Stimulated activated CD8-positive, alpha-beta memory T cell treated with anti-CD3 and anti-CD28 coated beads, Interleukin-7, amount 100 ng/mL, for 48 hours (primary cell): ENCODE results near the gene PHLDA2.

Experiments used
- DNase-seq, 2 donors: peaks; one replicate each; pipeline ENCODE4 v3.0.0-alpha.2; 2020; ENCODE audit warnings: low read depth in 1 of 2; ENCODE audit errors: extremely low read depth in 1 of 2

PHLDA2 gene, protein sequence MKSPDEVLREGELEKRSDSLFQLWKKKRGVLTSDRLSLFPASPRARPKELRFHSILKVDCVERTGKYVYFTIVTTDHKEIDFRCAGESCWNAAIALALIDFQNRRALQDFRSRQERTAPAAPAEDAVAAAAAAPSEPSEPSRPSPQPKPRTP

DNA sequence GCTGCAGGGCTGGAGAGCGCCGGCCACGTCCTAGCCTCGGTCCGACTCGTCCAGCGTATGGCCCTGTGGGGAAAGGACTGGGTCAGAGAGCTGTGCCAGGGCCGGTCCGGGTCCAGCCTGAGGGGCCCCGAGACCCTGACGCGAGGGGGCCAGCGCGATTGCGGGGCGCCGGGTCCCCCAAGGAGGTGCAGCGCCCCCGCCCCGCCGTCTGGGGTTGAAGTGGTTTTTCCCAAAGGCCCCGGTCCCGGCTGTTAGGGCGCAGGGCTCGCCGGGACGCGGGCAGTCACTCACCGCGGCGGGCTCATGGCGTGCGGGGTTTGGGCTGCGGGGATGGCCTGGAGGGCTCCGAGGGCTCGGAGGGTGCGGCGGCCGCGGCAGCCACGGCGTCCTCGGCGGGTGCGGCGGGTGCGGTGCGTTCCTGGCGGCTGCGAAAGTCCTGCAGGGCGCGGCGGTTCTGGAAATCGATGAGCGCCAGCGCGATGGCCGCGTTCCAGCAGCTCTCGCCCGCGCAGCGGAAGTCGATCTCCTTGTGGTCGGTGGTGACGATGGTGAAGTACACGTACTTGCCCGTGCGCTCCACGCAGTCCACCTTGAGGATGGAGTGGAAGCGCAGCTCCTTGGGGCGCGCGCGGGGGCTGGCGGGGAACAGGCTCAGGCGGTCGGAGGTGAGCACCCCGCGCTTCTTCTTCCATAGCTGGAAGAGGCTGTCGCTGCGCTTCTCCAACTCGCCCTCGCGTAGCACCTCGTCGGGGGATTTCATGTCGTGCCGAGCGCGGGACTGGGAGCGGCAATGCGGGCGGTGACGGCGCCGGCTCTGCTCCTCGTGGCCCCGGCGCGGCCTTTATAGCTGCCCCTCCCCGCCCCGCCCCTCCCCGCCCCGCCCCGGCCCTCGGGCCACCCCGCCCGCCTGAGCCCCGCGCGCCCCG, at the start of gene PHLDA2:
PHLDA2 (minus strand) TSS at position 816 of the 926 bp plus-strand sequence; CDS start at position 760, 56 bp downstream.
- peak; percentile 32 to 48 for DNase-seq

DNA sequence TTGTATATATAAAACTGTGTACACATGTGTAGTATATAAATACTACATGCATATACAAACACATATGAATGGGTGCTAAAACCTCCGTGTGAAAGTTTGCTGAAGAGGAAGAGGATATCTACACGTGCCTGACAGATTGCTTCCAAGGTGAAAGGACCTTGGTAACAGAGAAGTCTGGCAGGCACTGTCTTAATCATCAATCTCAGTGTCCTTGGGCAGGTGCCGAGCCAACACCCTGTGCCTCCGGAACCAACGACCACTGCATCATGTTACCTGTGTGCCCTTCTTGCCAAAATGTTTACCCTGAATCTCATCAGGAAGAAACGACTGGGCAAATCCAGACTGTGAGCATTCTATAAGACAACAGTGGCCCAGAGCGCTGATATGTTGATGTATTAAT, 47.9 kb upstream of the PHLDA2 start:
- DNase-seq: no peak

DNA sequence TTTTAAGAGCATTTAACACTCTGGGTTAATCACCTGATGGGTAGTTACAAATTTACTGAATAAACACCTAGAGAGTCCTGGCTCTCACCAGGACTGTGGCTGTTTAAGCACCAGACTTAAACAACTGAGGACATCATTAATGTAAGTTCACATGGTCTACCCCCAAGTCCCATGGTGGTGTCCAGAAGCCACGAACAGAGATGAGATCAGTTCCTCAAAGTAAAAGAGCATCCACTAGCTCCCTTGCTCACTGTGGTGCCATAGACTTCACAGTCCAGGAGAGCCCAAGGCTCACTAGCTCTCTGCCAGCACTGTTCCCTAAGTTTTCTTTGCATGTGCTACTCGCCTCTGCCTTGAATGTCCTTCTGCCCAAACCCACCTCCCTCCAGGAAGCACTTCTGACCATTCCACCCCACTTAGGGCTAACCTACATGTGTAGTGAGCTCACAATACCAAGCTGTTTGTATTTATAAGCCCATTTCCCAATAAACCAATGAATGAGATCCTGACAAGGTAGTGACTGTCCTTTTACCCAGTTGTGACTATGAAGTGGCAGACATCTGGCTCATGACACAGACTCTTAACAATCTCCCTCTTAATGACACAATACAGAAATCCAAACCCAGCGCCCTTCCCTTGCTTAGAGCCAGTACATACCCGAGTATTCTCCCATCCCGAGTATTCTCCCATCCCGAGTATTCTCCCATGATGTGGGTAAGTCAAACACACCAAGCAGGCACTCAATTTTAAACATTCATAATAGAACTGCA, 47.3 kb upstream of the PHLDA2 start:
- DNase-seq: no peak

DNA sequence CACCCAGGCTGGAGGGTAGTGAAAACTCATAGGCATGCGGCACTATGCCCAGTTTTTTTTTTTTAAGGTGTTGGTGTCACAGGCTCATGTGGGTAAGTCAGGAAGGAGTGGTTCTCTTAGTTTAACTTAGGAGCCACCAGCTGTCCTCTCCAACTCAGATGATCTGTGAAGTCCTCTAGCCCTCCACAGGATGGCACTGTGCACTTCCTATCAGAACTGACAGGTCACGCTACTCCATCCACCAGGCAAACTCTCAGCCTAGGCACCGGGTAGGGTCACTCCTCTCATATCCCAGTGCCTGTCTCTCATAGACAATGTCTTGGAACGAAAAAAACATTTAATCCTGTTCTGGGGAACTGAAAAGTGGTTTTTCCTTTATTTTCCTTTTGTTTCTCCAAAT, 46.4 kb upstream of the PHLDA2 start:
- no peak for DNase-seq

DNA sequence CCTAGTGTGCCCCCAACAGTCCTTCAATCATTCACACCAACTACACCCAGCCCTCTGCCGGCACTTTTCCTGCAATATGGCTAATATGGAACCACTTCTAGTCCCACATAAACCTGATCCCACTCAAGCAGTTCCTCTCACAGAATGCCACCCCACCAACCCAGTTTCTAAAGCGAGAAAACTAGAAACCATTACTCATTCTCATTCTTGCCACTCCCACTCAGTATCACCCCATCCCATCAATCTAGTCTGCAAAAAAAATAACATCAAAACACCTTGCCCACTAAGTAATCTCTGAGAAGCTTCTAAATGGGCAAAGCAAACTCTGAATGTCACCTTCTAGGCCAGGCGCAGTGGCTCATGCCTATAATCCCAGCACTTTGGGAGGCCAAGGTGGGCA, 45.1 kb upstream of the PHLDA2 start:
- no peak for DNase-seq

DNA sequence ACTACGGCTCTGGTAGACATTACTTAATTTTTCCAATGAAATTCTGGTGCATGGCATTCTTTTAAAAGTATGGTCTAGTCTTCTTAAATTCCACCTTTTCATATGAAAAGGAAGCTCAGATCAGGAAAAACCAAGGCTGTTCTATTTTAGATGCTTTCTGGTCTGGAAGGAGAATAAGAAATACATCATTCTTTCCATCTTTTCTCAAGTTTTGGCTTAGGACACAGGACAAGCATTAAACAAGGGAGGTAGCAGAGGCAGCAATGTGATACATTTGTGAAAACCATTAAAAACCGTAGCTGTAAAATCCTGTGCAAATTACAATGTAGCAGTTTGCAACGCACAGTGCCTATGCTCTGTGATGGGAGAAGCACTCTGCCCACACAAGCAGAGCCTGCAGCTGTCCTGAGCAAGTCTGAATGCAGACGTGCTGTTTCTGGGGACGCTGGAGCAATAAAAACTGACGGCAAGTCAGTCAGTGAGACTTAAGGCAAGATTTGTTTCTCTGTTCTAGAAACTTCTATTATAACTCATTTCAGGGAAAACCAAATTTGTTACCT, 39.2 kb upstream of the PHLDA2 start:
- DNase-seq: no peak

DNA sequence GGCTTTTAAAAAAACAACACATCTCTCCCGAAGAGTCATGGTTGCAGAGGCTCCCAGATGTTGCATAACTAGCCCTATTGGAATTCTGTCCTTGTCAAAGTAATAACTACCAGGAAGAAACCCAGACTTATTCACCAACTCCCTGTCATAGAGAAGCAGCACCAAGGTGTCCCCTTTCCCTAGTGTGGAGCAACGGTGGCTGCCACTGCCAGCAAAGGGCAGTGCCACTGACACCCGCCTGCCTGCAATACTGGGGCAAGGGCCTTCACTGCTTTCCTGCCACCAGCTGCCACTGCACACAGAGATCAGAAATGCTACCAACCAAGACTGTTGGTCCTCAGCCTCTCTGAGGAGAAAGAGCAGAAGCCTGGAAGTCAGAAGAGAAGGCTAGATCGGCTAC, 35.6 kb upstream of the PHLDA2 start:
- DNase-seq: no peak

DNA sequence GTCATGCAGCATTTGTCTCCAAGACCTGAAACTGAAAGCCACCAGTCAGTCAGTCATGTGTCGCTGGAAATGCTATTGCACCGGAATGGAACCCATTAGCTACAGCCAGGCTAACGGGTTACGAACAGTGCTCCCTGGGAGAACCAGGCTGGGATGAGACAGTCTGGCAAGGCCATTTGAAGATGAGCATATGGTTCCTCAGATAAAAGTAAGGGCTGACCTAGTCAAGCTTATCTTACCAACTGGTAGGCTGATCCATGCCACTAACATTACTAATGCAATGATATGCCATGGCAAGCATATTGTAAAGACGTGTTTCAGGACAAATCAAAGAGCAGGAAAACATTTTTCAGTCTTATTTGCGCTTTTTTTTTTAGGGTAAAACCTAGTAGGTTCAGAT, 34.5 kb upstream of the PHLDA2 start:
- no peak for DNase-seq

DNA sequence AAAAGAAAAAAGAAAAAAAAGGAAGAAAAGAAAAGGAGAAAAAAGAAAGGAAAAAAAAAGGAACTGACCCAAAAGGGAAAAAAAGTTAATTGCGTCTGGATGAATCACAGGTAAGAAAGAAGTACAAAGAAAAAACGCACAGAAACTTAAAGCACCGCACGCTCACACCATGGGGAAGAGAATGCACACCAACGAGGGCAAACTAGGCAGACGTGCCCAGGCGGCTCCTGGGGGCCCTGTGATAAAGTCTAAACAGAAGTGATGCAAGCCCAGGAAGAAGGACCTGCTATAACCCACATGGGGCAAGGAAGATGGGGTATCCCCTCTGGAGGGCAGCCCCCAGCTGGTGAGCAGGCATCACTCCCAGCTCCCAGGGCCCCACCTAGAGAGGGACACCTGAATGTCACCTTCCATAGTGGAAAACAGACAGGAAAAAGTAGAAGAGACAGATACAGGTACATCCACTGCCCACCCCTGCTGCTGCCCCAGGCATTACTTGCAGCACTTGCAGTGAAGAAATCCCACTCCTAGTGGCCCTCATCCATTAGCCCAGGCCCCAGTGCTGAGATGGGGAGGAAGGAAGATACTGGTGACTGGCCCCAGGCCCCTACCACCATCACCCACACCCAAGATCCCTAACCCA, 34.0 kb upstream of the PHLDA2 start:
- DNase-seq: no peak

DNA sequence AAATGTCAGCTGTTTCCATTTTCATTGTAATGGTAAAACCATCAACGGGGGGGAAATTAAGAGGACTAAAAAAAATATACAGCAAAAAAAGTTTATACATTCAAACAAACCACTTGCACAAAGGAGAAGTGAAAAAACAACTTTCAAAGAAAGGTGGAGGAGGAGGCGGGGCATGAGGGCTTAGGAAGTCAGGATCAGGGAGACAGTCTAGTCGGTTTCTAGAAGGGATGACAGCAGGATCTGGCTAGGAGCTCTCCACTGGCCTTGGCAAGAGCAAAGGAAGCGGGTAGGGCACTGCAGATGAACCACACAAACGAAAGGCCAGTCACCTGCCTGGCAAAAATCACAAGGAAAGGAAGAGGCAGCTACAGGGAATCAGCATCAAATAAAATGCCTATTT, 31.9 kb upstream of the PHLDA2 start:
- no peak for DNase-seq

DNA sequence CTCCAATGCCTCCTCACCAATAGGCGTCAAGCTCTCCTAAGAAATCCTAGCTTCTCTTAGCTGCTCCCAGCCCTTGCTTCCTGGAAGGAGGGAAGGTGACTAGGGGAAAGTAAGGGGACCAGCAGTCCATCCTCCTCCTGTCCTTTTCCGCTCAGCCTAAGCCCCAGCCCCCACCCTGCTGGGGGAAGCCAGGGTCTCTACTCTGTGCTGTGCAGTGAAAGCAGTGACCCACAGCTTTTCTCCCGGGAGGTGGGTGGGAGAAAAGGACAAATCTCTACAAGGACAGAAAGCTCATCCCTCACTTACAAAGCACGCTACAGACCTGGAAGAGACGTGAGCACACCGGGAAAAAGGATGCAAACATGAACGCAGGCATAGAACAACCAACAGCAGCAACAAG, 30.9 kb upstream of the PHLDA2 start:
- no peak for DNase-seq

DNA sequence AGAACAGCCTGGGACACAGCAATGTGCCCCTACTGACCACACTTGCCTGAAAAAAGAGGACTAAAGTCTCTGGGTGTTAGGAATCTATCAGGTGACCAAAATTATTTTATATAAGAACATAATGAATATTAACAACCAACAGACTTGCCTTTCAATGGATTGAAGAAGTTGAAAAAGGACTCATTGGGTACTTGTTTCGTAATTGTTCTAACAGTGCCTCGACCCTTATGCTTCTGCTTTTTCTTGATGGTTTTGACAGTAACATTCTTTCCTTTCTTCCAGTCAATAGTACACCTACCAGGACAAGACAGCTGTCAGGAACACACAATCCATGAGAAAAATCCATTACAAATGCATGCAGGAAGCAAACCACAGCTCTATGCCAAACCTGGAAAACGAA, 29.0 kb upstream of the PHLDA2 start:
- DNase-seq: no peak

DNA sequence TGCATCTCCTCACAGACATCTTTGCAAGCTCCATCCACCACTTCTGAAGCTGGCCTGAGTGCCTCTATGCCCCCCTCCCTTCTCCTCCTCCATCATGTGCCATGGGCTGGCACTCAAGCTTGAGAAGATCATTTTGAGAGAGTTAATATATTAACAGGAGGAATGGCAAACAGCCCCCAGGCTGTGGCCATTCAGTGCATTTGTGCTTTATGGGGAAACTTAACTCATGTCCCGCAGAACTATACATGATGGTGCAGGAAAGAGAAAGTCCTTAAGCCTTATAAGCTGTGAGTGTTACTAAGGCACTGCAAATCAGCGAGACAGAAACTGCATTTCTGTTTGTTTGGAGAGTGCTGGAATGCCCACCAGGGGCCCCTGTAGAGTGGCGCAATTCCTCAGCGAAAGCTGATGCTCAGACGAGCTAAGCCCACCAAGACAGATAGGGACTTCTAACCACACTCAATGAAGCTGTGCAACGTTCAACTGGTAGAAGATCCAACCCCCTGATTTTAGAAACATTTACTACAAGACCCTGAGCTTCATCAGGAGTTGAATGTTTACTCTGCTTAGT, 26.8 kb upstream of the PHLDA2 start:
- no peak for DNase-seq

DNA sequence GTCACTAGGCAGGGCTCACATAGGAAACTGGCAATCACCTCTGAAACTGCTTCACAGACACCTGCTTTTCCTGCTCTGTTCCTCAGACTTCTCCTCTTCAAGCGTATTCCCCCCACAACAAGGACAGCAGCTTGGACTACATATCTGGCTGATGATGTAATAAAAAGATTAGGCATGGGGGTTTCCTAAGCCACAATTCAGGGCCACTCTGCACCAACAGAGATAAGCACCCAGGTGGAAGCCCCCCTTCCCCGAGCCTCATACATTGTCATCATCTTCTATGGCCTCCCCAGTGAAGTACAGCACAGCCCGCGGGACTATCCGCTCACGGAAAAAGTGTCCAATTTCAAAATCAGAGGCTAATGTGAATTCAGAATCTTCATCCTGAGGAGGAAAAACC, 25.0 kb upstream of the PHLDA2 start:
- DNase-seq: no peak

DNA sequence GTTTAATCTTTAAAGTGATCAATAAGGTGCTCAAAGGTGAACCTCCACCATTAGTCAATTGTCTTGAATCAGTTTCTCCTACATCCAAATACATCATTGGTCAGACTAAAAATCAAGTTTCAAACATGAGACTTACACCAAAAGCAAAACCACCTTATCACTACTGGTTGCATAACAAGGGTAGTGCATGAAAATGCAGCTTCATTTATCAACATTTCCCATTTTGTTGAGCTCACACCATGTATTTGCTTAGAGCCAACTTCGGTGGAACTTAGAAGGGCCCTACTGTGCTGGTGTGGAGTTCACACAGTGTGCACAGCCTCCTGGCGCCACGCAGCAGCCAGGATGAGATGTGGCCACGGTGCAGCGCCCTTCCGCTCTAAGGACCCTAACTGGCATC, 23.1 kb upstream of the PHLDA2 start:
- DNase-seq: no peak

DNA sequence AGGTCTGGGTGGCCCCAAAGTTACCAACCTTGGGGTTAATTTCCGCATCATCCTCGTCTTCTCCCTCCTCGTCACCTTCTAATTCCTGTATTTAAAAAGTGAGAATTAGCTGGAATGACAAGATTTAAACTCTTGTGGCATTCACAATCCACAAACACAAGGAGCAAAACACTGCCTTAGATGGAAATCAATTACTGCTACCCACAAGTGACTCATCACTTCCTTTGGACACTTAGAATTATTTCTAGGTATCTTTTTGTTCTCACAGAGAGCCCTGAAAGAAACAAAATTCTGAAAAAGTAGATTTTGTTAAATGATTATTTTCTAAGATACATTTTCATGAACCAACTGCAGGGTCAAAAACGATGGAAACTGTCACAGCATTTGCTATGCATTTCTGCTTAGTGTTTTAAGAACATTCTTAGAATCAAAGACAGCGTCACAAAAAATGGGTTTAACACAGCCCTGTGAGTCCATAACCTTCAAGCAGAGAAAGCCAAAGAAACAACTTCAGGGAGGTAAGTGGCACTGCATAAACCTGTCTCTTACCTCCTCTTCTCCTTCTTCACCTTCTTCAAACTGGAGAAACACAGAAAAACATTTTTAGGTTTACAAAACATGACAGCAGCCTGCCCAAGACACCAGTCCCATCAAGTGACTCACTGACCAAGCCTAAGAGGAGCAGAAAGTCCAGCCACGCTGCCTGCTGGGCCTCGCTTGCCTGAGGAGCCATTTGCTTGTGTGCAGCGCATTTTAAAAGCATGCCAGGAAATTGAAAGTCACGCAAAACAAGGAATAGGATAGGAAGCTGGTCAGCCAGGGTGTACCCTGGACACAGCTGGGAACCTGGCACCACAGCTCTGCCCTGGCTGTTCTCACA, 22.3 kb upstream of the PHLDA2 start:
- no peak for DNase-seq

DNA sequence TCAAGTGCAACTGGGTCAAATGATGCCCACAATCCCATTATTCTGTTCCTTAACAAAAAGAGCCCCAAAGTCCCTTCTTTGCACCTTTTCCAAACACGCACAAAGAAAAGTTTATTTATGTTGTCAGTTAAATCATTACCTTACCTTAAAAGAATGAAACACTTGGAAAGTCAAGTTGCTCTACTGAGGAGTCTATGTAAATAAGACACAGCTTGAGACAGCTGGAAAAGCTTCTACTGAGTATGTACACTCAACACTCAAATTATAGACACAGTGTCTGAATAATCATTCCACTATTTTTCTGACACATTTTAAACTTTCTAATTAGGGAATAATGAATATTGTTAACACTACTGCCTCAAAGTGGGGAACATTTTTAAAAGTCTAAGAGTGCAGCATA, 21.6 kb upstream of the PHLDA2 start:
- DNase-seq: no peak

DNA sequence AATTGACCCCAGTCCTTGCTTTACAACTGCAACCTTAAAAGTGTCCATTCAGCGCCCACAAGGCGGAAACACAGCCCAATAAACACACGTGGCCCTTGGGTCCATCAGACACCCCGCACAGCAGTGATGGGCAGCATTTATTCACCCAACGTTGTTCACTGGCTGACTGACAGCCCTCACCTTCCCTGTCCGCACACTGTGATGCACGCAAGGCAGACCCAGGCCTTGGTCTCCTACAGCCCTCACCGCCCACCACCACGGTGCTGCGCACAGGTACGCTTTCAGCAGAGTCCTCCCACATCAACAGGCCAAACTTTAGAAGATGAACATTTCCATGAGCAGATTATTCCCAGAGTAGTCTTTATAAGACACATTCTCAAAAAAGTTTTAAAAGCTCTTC, 20.7 kb upstream of the PHLDA2 start:
- DNase-seq: no peak

DNA sequence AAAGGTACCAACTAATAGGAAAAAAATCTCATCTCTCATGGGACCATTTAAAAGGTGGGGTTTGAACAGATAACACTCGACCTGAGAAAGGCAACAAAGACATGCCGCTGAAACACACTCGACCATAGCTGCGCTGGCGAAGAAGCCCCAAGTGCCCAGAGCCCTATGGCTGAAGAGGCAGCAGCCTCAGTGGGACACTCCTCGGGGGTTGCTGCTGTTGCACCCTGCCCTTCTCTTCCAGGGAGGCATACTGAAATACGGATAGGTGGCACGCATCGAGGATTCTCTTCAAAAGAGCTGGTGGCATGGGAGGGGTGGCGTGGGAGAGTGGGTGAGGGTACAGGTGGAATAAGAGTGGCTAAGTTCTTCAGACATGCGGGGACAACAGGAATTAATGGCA, 18.5 kb upstream of the PHLDA2 start:
- DNase-seq: no peak
